Measurements from ENCODE around the gene GRK5.
"Not testable (repeated sequence)": the region's sequence is repeated elsewhere in the genome, so short reads cannot be mapped to it uniquely, and the experiment has no call there.

The GRK5 gene

DNA sequence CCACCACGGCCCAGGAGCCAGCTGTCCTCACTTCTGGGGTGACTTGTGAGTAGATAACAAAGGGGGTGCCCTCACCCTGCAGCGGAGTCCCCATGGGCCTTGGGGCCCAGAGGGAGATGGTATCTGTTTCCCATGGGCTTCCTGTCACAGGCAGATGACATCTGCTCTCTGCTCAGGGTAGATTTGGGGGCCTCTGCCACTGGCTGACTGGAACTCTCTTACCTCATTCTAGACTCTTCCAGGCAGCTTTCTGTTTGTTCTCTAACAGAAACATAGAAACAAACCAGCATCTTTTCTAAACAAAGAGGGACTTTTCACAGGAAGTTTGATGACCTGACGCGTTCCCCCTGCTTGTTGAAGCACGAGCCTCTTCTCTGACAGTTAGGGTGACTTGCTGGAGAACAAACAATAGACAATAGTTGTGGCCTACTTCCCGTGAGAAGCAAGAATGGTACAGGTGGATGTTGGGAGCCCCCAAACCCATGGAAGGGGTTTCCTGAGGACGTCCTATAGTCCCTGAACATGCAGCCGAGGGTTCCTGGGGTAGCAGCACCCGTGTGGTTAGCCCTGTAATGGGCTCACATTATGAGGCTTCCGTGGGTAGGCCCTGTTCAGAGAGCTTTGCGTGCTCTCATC lies 61.6 kb downstream of the GRK5 start:
- H3K4me2 ChIP-seq (ENCODE audit: low read length) = peak overlapping the region; percentile 21
- TF ChIP-seq EZH2phosphoT487 (IDR thresholded peaks at IDR 0.05; ENCODE audit: borderline replicate concordance, low read length) = no peak
- TF ChIP-seq, protein P1, sequence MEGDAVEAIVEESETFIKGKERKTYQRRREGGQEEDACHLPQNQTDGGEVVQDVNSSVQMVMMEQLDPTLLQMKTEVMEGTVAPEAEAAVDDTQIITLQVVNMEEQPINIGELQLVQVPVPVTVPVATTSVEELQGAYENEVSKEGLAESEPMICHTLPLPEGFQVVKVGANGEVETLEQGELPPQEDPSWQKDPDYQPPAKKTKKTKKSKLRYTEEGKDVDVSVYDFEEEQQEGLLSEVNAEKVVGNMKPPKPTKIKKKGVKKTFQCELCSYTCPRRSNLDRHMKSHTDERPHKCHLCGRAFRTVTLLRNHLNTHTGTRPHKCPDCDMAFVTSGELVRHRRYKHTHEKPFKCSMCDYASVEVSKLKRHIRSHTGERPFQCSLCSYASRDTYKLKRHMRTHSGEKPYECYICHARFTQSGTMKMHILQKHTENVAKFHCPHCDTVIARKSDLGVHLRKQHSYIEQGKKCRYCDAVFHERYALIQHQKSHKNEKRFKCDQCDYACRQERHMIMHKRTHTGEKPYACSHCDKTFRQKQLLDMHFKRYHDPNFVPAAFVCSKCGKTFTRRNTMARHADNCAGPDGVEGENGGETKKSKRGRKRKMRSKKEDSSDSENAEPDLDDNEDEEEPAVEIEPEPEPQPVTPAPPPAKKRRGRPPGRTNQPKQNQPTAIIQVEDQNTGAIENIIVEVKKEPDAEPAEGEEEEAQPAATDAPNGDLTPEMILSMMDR (IDR thresholded peaks at IDR 0.05; ENCODE audit: low read depth, low read length, poor library complexity, severe bottlenecking) = no peak
- peak overlapping the region; percentile 30 for H3K27ac ChIP-seq (ENCODE audit: low read depth, low read length)
- peaks cover 38% of the 10 kb centered on the region for H3K4me1 ChIP-seq (ENCODE audit: control insufficient read depth, low read length)
- H3K79me2 ChIP-seq (ENCODE audit: control insufficient read depth, low read length) = no peaks in the 10 kb centered on the region
- H3K9me2 ChIP-seq (replicated peaks; ENCODE audit: control insufficient read depth, low read length) = no peaks in the 10 kb centered on the region
- no peaks in the 10 kb centered on the region for H4K20me1 ChIP-seq (ENCODE audit: control insufficient read depth, insufficient read depth, low read depth, low read length)
- H3K36me3 ChIP-seq (ENCODE audit: control insufficient read depth, low read length) = no peaks in the 10 kb centered on the region
- peak overlapping the region; percentile 11; the same call in 1 of the 2 replicates for H3K4me3 ChIP-seq (ENCODE audit: low read length)
- no peaks in the 10 kb centered on the region for H3F3A ChIP-seq (ENCODE audit: control insufficient read depth, insufficient read depth)
- H3K27me3 ChIP-seq (ENCODE audit: control insufficient read depth, low read length) = no peaks in the 10 kb centered on the region
- H3K9me3 ChIP-seq (ENCODE audit: control insufficient read depth, insufficient read depth, low read length) = no peaks in the 10 kb centered on the region

DNA sequence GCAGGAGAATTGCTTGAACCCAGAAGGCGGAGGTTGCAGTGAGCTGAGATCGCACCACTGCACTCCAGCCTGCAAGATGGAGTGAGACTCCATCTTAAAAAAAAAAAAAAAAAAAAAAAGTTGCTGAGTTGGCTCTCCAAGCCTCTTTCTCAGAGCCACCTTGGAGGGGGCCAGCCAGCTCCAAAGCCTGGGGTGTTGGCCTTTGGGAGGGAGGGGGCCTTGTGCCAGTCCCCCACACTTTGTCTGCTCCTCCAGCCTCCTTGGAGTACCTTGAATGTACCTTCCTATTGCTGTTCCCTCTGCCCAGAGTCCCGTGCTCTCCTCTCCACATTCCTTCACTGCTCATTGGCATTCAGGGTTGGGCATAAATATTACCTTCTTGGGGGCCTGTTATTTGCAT lies 62.4 kb downstream of the GRK5 start:
- no peak overlapping the region for H3K4me2 ChIP-seq (ENCODE audit: low read length)

DNA sequence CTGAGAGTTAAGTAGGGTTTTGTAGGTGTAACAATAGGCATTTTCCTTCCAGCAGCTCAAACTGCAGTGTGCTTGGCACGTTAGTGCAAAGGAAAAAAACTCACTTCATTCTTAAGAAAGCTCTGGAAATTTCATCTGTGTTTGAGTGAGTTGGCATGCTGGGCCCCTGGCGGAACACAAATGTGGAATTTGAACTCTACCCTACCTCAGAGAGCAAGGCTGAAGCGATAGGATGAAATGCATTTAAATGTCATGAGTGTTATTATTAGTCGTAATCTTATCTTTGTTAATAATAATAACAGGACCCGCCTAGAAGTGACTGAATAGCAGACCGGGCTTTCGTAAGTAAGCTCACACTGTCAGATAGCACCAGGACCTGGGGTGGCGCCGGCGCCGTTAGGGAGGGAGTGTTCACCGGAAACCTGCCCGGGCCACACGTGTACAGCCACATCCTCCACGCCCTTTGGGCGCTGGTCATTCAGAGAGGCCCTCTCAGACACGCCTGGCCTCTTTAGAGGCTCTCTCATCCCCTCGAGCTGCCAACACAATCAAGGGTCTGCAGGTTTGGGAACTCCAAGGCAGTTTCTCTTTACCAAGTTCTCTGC lies 63.5 kb downstream of the GRK5 start:
- H3F3A ChIP-seq (ENCODE audit: control insufficient read depth, insufficient read depth) = no peaks in the 10 kb centered on the region
- peak overlapping the region; percentile 29; the same call in 1 of the 2 replicates for H3K27ac ChIP-seq (ENCODE audit: low read depth, low read length)
- H3K9me3 ChIP-seq (ENCODE audit: control insufficient read depth, insufficient read depth, low read length) = no peaks in the 10 kb centered on the region
- TF ChIP-seq, protein P1 (IDR thresholded peaks at IDR 0.05; ENCODE audit: low read depth, low read length, poor library complexity, severe bottlenecking) = no peak
- no peak for TF ChIP-seq EZH2phosphoT487 (IDR thresholded peaks at IDR 0.05; ENCODE audit: borderline replicate concordance, low read length)
- H3K79me2 ChIP-seq (ENCODE audit: control insufficient read depth, low read length) = no peaks in the 10 kb centered on the region
- H4K20me1 ChIP-seq (ENCODE audit: control insufficient read depth, insufficient read depth, low read depth, low read length) = no peaks in the 10 kb centered on the region
- H3K9me2 ChIP-seq (replicated peaks; ENCODE audit: control insufficient read depth, low read length) = no peaks in the 10 kb centered on the region
- H3K4me2 ChIP-seq (ENCODE audit: low read length) = peak overlapping the region; percentile 61
- 0 out of 2 replicates have a peak, but pooled peaks cover 3% of the 10 kb centered on the region for H3K27me3 ChIP-seq (ENCODE audit: control insufficient read depth, low read length)
- peak overlapping the region; percentile 44 for H3K4me3 ChIP-seq (ENCODE audit: low read length)
- H3K36me3 ChIP-seq (ENCODE audit: control insufficient read depth, low read length) = no peaks in the 10 kb centered on the region
- peaks cover 48% of the 10 kb centered on the region for H3K4me1 ChIP-seq (ENCODE audit: control insufficient read depth, low read length)

More for the DNA sequence above, 62.4 kb downstream of the GRK5 start:
- no peaks in the 10 kb centered on the region for H3F3A ChIP-seq (ENCODE audit: control insufficient read depth, insufficient read depth)
- H4K20me1 ChIP-seq (ENCODE audit: control insufficient read depth, insufficient read depth, low read depth, low read length) = no peaks in the 10 kb centered on the region
- peaks cover 40% of the 10 kb centered on the region for H3K4me1 ChIP-seq (ENCODE audit: control insufficient read depth, low read length)
- no peaks in the 10 kb centered on the region for H3K79me2 ChIP-seq (ENCODE audit: control insufficient read depth, low read length)
- no peaks in the 10 kb centered on the region for H3K9me3 ChIP-seq (ENCODE audit: control insufficient read depth, insufficient read depth, low read length)
- no peaks in the 10 kb centered on the region for H3K36me3 ChIP-seq (ENCODE audit: control insufficient read depth, low read length)
- no peaks in the 10 kb centered on the region for H3K9me2 ChIP-seq (replicated peaks; ENCODE audit: control insufficient read depth, low read length)
- H3K27me3 ChIP-seq (ENCODE audit: control insufficient read depth, low read length) = no peaks in the 10 kb centered on the region
- no peak overlapping the region for H3K27ac ChIP-seq (ENCODE audit: low read depth, low read length)
- no peak for TF ChIP-seq EZH2phosphoT487 (IDR thresholded peaks at IDR 0.05; ENCODE audit: borderline replicate concordance, low read length)
- no peak overlapping the region for H3K4me3 ChIP-seq (ENCODE audit: low read length)

DNA sequence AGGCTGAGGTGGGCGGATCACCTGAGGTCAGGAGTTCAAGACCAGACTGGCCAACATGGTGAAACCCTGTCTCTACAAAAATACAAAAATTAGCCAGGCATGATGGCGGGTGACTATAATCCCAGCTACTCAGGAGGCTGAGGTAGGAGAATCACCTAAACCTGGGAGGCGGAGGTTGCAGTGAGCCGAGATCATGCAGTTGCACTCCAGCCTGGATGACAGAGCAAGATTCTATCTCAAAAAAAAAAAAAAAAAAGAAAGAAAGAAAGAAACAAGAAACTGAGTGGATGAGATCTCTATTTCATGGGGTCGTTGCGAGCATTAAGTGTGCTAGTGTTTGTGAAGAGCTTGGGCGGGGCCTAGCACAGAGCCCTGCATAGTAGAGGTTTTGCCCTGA lies 65.0 kb downstream of the GRK5 start:
- not testable (repeated sequence) for H3K9me2 ChIP-seq (replicated peaks; ENCODE audit: control insufficient read depth, low read length); H3K79me2 ChIP-seq (ENCODE audit: control insufficient read depth, low read length); H3K4me2 ChIP-seq (ENCODE audit: low read length); H3K4me3 ChIP-seq (ENCODE audit: low read length); H3F3A ChIP-seq (ENCODE audit: control insufficient read depth, insufficient read depth); H3K27me3 ChIP-seq (ENCODE audit: control insufficient read depth, low read length); H4K20me1 ChIP-seq (ENCODE audit: control insufficient read depth, insufficient read depth, low read depth, low read length); H3K27ac ChIP-seq (ENCODE audit: low read depth, low read length); H3K36me3 ChIP-seq (ENCODE audit: control insufficient read depth, low read length); H3K9me3 ChIP-seq (ENCODE audit: control insufficient read depth, insufficient read depth, low read length)
- H3K4me1 ChIP-seq (ENCODE audit: control insufficient read depth, low read length) = peaks cover 48% of the 10 kb centered on the region
